ENCODE data around the gene AFF4. TPM values are rescaled to one million over a fixed set of nuclear protein-coding genes. Genes with fewer than 3 reads are reported as not detected.

AFF4 gene
- total RNA-seq, 1 experiment from 2014 or later: 85.3 TPM

DNA sequence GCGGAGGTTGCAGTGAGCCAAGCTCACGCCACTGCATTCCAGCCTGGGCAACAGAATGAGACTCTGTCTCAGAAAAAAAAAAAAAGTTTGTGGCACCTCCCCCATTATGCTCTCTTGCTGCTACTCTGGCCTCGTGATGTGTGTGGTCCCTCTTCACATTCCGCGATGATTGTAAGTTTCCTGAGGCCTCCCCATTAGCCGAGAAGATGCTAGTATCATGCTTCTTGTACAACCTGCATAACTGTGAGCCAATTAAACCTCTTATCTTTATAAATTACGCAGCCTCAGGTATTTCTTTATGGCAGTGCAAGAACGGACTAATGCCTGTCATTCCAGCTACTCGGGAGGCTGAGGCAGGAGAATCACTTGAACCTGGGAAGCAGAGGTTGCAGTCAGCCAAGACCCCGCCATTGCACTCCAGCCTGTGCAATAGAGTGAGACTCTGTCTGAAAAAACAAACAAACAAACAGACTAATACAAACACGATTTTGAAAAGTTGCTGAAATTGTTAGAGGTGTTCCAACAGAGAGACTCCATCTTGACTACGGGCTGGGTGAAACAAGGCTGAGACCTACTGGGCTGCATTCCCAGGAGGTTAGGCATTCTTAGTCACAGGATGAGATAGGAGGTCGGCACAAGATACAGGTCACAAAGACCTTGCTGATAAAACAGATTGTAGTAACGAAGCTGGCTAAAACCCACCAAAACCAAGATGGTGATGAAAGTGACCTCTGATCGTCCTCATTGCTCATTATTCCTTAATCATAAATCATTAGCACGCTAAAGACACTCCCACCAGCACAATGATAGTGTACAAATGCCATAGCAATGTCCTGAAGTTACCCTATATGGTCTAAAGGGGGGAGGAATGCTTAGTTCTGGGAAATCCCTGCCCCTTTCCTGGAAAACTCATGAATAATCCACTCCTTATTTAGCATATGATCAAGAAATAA, 8.3 kb upstream of the AFF4 start:
- intact Hi-C loops (cut with micrococcal nuclease; ENCODE audit: unreplicated experiment): no loop called here
- Histone ChIP-seq H3K27ac (ENCODE audit: low read depth, low read length, poor library complexity, severe bottlenecking) (no peak overlapping the region), H3K9me3 (ENCODE audit: low read depth, low read length, poor library complexity, severe bottlenecking) (no peaks in the 10 kb centered on the region), H3K4me1 (ENCODE audit: insufficient read depth, low read length, poor library complexity, severe bottlenecking) (no peaks in the 10 kb centered on the region), H3K4me3 (ENCODE audit: low read depth, low read length, poor library complexity, severe bottlenecking) (no peak overlapping the region), H3K36me3 (ENCODE audit: insufficient read depth, low read length, poor library complexity, severe bottlenecking) (no peaks in the 10 kb centered on the region), H3K27me3 (replicated peaks; ENCODE audit: insufficient read depth, low read depth, low read length, poor library complexity) (no peaks in the 10 kb centered on the region)
- BruUV-seq (replicated peaks): no TSS peak
- ChIA-PET POLR2A (ENCODE audit: low non-redundant PET) (no interaction called here), CTCF (no interaction called here)
- DNase-seq (ENCODE audit: low spot score): no peak
- TF ChIP-seq, protein P1, sequence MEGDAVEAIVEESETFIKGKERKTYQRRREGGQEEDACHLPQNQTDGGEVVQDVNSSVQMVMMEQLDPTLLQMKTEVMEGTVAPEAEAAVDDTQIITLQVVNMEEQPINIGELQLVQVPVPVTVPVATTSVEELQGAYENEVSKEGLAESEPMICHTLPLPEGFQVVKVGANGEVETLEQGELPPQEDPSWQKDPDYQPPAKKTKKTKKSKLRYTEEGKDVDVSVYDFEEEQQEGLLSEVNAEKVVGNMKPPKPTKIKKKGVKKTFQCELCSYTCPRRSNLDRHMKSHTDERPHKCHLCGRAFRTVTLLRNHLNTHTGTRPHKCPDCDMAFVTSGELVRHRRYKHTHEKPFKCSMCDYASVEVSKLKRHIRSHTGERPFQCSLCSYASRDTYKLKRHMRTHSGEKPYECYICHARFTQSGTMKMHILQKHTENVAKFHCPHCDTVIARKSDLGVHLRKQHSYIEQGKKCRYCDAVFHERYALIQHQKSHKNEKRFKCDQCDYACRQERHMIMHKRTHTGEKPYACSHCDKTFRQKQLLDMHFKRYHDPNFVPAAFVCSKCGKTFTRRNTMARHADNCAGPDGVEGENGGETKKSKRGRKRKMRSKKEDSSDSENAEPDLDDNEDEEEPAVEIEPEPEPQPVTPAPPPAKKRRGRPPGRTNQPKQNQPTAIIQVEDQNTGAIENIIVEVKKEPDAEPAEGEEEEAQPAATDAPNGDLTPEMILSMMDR (conservative IDR thresholded peaks at IDR 0.05; ENCODE audit: low read depth, low read length): no peak
- TF ChIP-seq EZH2 (IDR thresholded peaks at IDR 0.05; ENCODE audit: borderline replicate concordance, low read depth, low read length, poor library complexity, severe bottlenecking): no peak

DNA sequence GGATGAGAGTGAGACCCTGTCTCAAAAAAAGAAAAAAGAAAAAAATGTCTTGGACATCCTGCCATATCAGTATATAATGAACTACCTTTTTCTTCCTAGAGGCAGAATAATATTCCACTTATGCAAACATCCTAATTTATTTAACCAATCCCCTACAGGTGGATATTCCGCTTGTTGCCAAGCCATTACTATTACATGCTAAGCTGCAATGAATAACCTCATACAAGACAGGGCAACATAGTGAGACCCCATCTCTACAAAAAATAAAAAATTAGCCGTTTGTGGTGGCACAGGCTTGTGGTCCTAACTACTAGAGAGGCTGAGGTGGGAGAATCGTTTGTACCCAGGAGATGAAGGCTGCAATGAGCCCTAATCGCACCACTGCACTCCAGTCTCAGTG, 1.7 kb upstream of the AFF4 start:
- Histone ChIP-seq H3K4me1 (ENCODE audit: insufficient read depth, low read length, poor library complexity, severe bottlenecking) (peaks cover 7% of the 10 kb centered on the region), H3K27ac (ENCODE audit: low read depth, low read length, poor library complexity, severe bottlenecking) (no peak overlapping the region), H3K4me3 (ENCODE audit: low read depth, low read length, poor library complexity, severe bottlenecking) (no peak overlapping the region), H3K36me3 (ENCODE audit: insufficient read depth, low read length, poor library complexity, severe bottlenecking) (no peaks in the 10 kb centered on the region), H3K27me3 (replicated peaks; ENCODE audit: insufficient read depth, low read depth, low read length, poor library complexity) (no peaks in the 10 kb centered on the region), H3K9me3 (ENCODE audit: low read depth, low read length, poor library complexity, severe bottlenecking) (no peaks in the 10 kb centered on the region)
- intact Hi-C loops (cut with micrococcal nuclease; ENCODE audit: unreplicated experiment): no loop called here
- no TSS peak for BruUV-seq (replicated peaks)
- CTCF ChIA-PET: interaction anchor here (0.7 kb wide), 1 partner anchor 16 kb away, joined by 3 read pairs; no protein-coding TSS in a partner anchor
- POLR2A ChIA-PET (ENCODE audit: low non-redundant PET): no interaction called here
- TF ChIP-seq, protein P1 (conservative IDR thresholded peaks at IDR 0.05; ENCODE audit: low read depth, low read length): no peak
- no peak for DNase-seq (ENCODE audit: low spot score)

DNA sequence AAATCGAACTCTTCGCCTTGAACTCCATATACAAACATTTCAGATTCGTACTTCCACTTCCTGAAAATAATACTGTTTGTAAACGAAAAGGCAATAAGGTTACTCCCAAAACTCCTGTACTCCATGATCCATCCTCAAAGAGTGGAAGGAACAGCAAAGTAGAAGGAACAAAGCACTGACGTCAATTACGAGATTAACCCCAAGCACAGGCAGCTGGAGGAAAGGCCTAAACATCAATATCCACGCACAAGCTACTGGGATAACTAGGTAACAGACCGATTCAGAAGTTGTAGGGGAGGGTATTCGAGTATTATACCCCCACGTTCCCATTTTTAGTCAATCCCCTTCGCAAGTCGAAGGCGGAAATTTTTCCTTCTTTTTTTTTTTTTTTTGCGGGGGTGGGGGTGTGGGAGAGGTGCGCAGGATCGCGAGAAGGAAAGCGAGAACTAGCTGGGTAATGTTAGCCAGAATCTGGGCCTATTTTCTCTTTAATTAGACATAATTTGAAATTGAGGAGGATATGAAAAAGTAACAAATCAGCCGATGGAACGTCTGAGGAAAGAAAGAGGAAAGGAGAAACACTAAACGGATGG, 909 bp downstream of the AFF4 start:
- peaks cover 7% of the 10 kb centered on the region for H3K4me1 ChIP-seq (ENCODE audit: insufficient read depth, low read length, poor library complexity, severe bottlenecking)

More for the DNA sequence above, 909 bp downstream of the AFF4 start:
- TSS peak; percentile 58 for BruUV-seq (replicated peaks)
- H3K36me3 ChIP-seq (ENCODE audit: insufficient read depth, low read length, poor library complexity, severe bottlenecking): no peaks in the 10 kb centered on the region
- peak overlapping the region; percentile 95 for H3K27ac ChIP-seq (ENCODE audit: low read depth, low read length, poor library complexity, severe bottlenecking)
- no peak for TF ChIP-seq EZH2 (IDR thresholded peaks at IDR 0.05; ENCODE audit: borderline replicate concordance, low read depth, low read length, poor library complexity, severe bottlenecking)
- TF ChIP-seq, protein P1 (conservative IDR thresholded peaks at IDR 0.05; ENCODE audit: low read depth, low read length): no peak
- CTCF ChIA-PET: no interaction called here
- intact Hi-C loops (cut with micrococcal nuclease; ENCODE audit: unreplicated experiment): no loop called here
- H3K4me3 ChIP-seq (ENCODE audit: low read depth, low read length, poor library complexity, severe bottlenecking): peak overlapping the region; percentile 98
- no peaks in the 10 kb centered on the region for H3K9me3 ChIP-seq (ENCODE audit: low read depth, low read length, poor library complexity, severe bottlenecking)
- POLR2A ChIA-PET (ENCODE audit: low non-redundant PET): interaction anchor here (0.7 kb wide), 2 partner anchors 89 to 819 kb away, joined by 8 to 9 read pairs; partner anchors contain the start of gene HSPA4
- H3K27me3 ChIP-seq (replicated peaks; ENCODE audit: insufficient read depth, low read depth, low read length, poor library complexity): no peaks in the 10 kb centered on the region
- peak; percentile 63 for DNase-seq (ENCODE audit: low spot score)

Data from A673 (cell line).